Esophagus muscularis mucosa (tissue), 4 donors: ENCODE results near the gene CHRM4. TPM values are rescaled to one million over a fixed set of nuclear protein-coding genes. Genes with fewer than 3 reads are reported as not detected.

ENCODE experiments used
- DNase-seq: peaks from one replicate; pipeline ENCODE4 v3.0.0-alpha.2; 2017; ENCODE audit errors: extremely low spot score
- H3K27ac ChIP-seq, 4 donors: fragments of 200-600 bp; sonication (generic); replicated peaks in 1 of 4; 1 replicate in 3 of 4; 2 replicates in 1 of 4; pipeline ENCODE4 v1.5.1; 2016 to 2019; ENCODE audit warnings: mild to moderate bottlenecking in 1 of 4
- H3K27me3 ChIP-seq, 4 donors: fragments of 200-600 bp; sonication (generic); one replicate each; pipeline versions ENCODE4 v1.5.1 to v1.6.0; 2016 to 2019
- H3K36me3 ChIP-seq, 4 donors: fragments of 200-600 bp; sonication (generic); one replicate each; pipeline ENCODE4 v1.5.1; 2016 to 2019
- H3K4me1 ChIP-seq, 4 donors: fragments of 200-600 bp; sonication (generic); one replicate each; pipeline ENCODE4 v1.5.1; 2016 to 2019
- H3K4me3 ChIP-seq, 4 donors: fragments of 200-600 bp; sonication (generic); 1 replicate in 2 of 4; 2 replicates in 2 of 4; pipeline ENCODE4 v1.5.1; 2016 to 2019; ENCODE audit warnings: mild to moderate bottlenecking in 4 of 4, moderate library complexity in 1 of 4
- H3K9me3 ChIP-seq, 4 donors: fragments of 200-600 bp; sonication (generic); 1 replicate in 3 of 4; 2 replicates in 1 of 4; pipeline ENCODE4 v1.5.1; 2016 to 2019
- EP300 ChIP-seq: sonication (generic); formaldehyde crosslinking; IDR thresholded peaks from one replicate; pipeline ENCODE4 v1.6.1; 2017; ENCODE audit warnings: antibody characterized with exemption
- POLR2A ChIP-seq: fragments of 450-650 bp; IDR thresholded peaks from one replicate; pipeline ENCODE4 v1.6.1; 2017; ENCODE audit warnings: antibody characterized with exemption, moderate library complexity, mild to moderate bottlenecking, low read depth
- POLR2AphosphoS5 ChIP-seq, 2 donors: sonication (generic); formaldehyde crosslinking; IDR thresholded peaks; one replicate each; pipeline ENCODE4 v1.6.1; 2017; ENCODE audit warnings: antibody characterized with exemption in 2 of 2
- WGBS: methylation state at CpG from one replicate; pipeline ENCODE4 v1.1.5; 2018; 5-methylcytosine and 5-hydroxymethylcytosine counted together
- intact Hi-C: fragments of 100-400 bp; cut with DNase I; formaldehyde crosslinking; loops from one replicate; pipeline ENCODE4 v1.15.1; 2023
- total RNA-seq, 4 donors: library from RNA; depleted of rRNA; stranded (reverse); fragments of >200 nt; gene quantifications; one replicate each; pipeline versions ENCODE4 v1.1.0 to v1.2.1, GENCODE V29; 2016
- TF ChIP-seq, protein P1 (sequence below), 3 experiments: fragments of 200-600 bp in 2 of 3; fragments of 450-650 bp in 1 of 3; sonication (generic) in 2 of 3; IDR thresholded peaks; one replicate each; pipeline ENCODE4 v1.5.1; 2017 to 2019; ENCODE audit warnings: antibody characterized with exemption in 3 of 3, mild to moderate bottlenecking in 2 of 3, moderate library complexity in 1 of 3

The CHRM4 gene
- total RNA-seq, 4 donors from 2014 or later: 0.34 to 1.5 (median 1.0) TPM

DNA sequence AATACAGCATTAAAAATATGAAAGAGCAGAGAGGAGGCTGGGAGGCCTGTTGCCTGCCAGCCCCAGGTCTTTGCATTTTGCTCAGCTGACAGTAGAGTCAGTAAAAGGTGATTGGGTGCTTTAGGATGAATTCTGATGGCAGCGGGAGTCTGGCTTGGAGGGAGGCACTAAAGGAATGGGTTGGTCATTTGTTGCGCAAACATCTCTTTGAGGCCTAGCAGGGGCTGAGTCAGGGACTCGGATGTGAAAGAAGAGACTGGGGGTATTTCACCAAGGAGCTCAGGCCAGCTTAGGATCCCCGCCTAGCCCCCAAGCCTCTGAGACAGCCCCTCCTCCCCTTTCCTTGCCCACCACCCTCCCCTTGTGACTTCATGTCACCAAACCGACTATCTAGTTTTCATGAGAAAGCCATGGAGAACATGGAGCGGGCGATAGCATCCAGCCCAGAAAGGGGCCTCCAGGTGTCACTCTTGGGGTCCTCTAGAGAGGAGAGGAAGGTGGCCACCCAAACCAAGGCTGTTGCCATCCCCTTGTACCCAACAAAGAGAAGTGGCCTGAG lies 34.6 kb downstream of the CHRM4 start:
- Histone ChIP-seq H3K27ac (no peak overlapping the region), H3K27me3 (no peaks in the 10 kb centered on the region), H3K4me3 (no peak overlapping the region), H3K4me1 (peaks cover 22 to 64% (median 38%) of the 10 kb centered on the region in 4 donors), H3K36me3 (peaks cover 0 to 16% (median 7%) of the 10 kb centered on the region in 4 donors), H3K9me3 (no peaks in the 10 kb centered on the region)
- intact Hi-C loops: no loop called here
- TF ChIP-seq POLR2A (no peak), POLR2AphosphoS5 (IDR thresholded peaks at IDR 0.05) (no peak), EP300 (no peak)
- DNase-seq: no peak
- 77% methylated on average over 7 of the region's 7 CpGs for WGBS

DNA sequence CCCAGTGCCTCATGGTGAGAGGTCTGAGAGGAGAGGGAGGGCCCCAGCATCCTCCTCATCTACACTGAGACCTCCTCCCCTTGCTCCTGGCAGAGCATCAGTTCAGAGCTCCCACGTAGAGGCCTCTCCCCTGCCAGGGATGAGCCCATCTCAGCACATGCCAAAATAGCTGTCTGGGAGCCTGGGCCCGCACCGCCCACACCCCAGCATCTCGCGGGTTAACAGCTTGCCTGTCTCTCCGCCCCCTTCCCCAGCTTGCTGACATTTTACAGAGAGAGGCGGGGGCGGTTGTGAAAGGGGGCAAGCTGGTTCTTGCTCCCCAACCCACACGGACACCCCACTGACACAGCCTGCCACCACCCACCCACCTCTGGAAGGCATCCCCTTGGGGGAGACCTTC lies 37.9 kb downstream of the CHRM4 start:
- H3K4me3 ChIP-seq: no peak overlapping the region
- WGBS: 36% methylated on average over 8 of the region's 9 CpGs
- H3K36me3 ChIP-seq: peaks cover 0 to 16% (median 7%) of the 10 kb centered on the region in 4 donors
- intact Hi-C loops: loop anchor here (2.0 kb wide), 1 partner anchor 13 kb away; no protein-coding TSS in a partner anchor
- H3K9me3 ChIP-seq: no peaks in the 10 kb centered on the region
- H3K27me3 ChIP-seq: no peaks in the 10 kb centered on the region
- no peak for DNase-seq
- H3K27ac ChIP-seq: no peak overlapping the region
- TF ChIP-seq, protein P1, sequence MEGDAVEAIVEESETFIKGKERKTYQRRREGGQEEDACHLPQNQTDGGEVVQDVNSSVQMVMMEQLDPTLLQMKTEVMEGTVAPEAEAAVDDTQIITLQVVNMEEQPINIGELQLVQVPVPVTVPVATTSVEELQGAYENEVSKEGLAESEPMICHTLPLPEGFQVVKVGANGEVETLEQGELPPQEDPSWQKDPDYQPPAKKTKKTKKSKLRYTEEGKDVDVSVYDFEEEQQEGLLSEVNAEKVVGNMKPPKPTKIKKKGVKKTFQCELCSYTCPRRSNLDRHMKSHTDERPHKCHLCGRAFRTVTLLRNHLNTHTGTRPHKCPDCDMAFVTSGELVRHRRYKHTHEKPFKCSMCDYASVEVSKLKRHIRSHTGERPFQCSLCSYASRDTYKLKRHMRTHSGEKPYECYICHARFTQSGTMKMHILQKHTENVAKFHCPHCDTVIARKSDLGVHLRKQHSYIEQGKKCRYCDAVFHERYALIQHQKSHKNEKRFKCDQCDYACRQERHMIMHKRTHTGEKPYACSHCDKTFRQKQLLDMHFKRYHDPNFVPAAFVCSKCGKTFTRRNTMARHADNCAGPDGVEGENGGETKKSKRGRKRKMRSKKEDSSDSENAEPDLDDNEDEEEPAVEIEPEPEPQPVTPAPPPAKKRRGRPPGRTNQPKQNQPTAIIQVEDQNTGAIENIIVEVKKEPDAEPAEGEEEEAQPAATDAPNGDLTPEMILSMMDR (IDR thresholded peaks at IDR 0.05): no peak
- TF ChIP-seq EP300 (no peak), POLR2A (no peak), POLR2AphosphoS5 (IDR thresholded peaks at IDR 0.05) (no peak)
- peaks cover 36 to 74% (median 48%) of the 10 kb centered on the region in 4 donors for H3K4me1 ChIP-seq

DNA sequence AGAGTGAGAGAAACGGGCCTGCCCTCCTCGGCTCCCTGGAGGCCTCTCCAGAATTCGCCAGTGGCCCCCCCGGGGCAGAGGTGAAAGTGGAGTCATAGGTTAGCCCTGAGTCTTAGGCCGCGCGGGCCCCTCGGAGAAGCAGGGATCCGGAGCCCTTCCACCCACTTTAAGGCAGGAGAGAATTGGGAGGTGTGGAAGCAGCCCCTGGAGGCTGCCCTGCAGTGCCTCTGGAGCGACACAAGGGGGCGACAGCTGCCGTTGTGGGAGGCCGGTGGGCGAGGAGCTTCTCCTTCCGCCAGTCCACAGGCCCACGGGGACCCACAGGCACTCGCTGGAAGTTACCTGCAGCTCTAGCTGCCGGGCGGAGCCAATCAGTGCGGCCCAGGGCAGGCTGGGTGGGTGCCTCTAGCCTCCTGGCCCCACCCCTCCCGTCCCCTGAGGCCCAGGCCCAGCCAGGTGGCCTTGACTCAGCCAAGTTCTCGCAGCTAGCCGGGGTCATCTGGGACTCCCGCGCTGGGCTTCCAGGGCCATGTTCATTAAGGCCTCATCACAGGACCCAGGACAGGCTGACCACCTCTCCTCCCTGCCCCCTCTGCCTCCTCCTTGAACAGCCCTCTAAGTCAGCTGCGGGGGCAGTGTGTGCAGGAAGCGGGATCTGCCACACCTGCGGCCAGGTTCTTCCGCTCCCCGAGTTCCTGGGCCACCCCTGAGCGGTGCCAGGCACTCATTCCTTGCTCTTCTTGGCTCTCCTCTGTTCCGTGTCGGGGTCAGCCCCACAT lies 39.3 kb downstream of the CHRM4 start:
- Histone ChIP-seq H3K27me3 (no peaks in the 10 kb centered on the region), H3K36me3 (peaks cover 0 to 16% (median 7%) of the 10 kb centered on the region in 4 donors), H3K9me3 (no peaks in the 10 kb centered on the region), H3K4me1 (peaks cover 44 to 80% (median 58%) of the 10 kb centered on the region in 4 donors), H3K4me3 (peak overlapping the region in 3 of 4 donors; percentile 5 to 18 (median 16)), H3K27ac (peak overlapping the region in 1 of 4 donors; percentile 5)
- TF ChIP-seq POLR2AphosphoS5 (IDR thresholded peaks at IDR 0.05): no peak
- no peak for TF ChIP-seq POLR2A
- TF ChIP-seq EP300: no peak
- TF ChIP-seq, protein P1 (IDR thresholded peaks at IDR 0.05): peak; percentile 84 to 90 (median 86)
- intact Hi-C loops: loop anchor here (2.0 kb wide), 1 partner anchor 15 kb away; no protein-coding TSS in a partner anchor
- no peak for DNase-seq
- WGBS: 52% methylated on average over 24 of the region's 33 CpGs

DNA sequence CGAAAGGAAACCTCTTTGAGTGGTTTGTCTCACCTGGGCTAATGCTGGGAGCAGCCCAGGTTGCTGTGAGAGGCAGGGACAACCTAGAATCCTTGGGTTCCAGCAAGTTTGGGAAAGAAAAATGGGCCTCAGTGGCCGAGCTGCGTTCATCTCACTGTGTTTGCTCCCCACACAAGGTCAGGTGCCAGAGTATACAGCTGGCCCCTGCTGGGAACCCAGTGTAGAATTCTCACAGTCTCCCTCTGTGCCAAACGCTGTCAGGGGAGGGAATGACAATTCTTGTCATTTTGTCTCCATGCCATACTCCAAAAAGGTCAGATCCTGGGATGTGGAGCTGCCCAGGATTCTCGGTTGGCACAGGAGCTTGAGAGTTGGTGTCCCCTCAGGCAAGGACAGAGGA lies 40.0 kb downstream of the CHRM4 start:
- Histone ChIP-seq H3K27me3 (no peaks in the 10 kb centered on the region), H3K27ac (peak overlapping the region in 1 of 4 donors; percentile 5), H3K36me3 (peaks cover 0 to 16% (median 7%) of the 10 kb centered on the region in 4 donors), H3K4me1 (peaks cover 48 to 82% (median 63%) of the 10 kb centered on the region in 4 donors), H3K4me3 (no peak overlapping the region), H3K9me3 (no peaks in the 10 kb centered on the region)
- TF ChIP-seq EP300 (no peak), POLR2A (no peak), POLR2AphosphoS5 (IDR thresholded peaks at IDR 0.05) (no peak)
- TF ChIP-seq, protein P1 (IDR thresholded peaks at IDR 0.05): no peak
- 65% methylated on average over 4 of the region's 5 CpGs for WGBS
- no peak for DNase-seq
- intact Hi-C loops: loop anchor here (2.0 kb wide), 1 partner anchor 15 kb away; no protein-coding TSS in a partner anchor

DNA sequence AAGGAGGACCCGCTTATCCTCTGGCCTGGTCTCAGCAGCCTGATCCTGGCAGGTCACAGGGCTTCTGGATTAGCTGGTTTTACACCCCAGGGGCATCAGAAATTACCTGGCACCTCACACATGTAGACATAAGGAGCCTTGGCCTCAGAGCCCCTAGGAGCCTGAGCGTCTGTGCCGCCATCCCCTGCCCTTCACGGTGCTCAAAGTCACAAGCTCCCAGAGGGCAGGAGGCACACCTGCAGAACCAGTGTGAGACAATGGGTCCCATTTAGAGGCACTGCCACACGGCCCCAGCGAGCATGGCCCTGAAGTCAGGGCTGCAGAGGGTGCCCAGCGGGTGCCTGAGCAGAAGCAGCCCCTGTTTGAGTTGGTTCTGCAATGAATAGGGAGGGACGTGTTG lies 40.4 kb downstream of the CHRM4 start:
- Histone ChIP-seq H3K27ac (no peak overlapping the region), H3K4me1 (peaks cover 49 to 82% (median 68%) of the 10 kb centered on the region in 4 donors), H3K27me3 (no peaks in the 10 kb centered on the region), H3K4me3 (no peak overlapping the region), H3K36me3 (peaks cover 0 to 12% (median 4%) of the 10 kb centered on the region in 4 donors), H3K9me3 (no peaks in the 10 kb centered on the region)
- DNase-seq: no peak
- intact Hi-C loops: no loop called here
- 78% methylated on average over 6 of the region's 8 CpGs for WGBS
- TF ChIP-seq EP300 (no peak), POLR2AphosphoS5 (IDR thresholded peaks at IDR 0.05) (no peak), POLR2A (no peak)
- TF ChIP-seq, protein P1 (IDR thresholded peaks at IDR 0.05): no peak
